Body of pancreas (tissue), 4 donors: ENCODE data around the gene FBXL2. TPM values are rescaled to one million over a fixed set of nuclear protein-coding genes. Genes with fewer than 3 reads are reported as not detected.

Source experiments
- ATAC-seq: fragments of 150-250 bp; one replicate; pipeline ENCODE4 v1.9.1; 2016
- DNase-seq, 4 donors: peaks; one replicate each; pipeline ENCODE4 v3.0.0-alpha.2; 2019
- H3K27ac ChIP-seq, 4 donors: fragments of 200-600 bp; sonication (generic); 1 replicate in 3 of 4; 2 replicates in 1 of 4; pipeline versions ENCODE4 v1.5.1 to v1.6.1; 2016 to 2019; ENCODE audit warnings: mild to moderate bottlenecking in 1 of 4, mixed read lengths in 1 of 4, moderate library complexity in 1 of 4
- H3K27me3 ChIP-seq, 2 donors: fragments of 200-600 bp; sonication (generic); one replicate each; pipeline ENCODE4 v1.6.0; 2016; ENCODE audit warnings: mild to moderate bottlenecking in 1 of 2
- H3K36me3 ChIP-seq, 2 donors: fragments of 200-600 bp; sonication (generic); replicated peaks in 1 of 2; 2 replicates each; pipeline ENCODE4 v1.5.1; 2016; ENCODE audit warnings: low read depth in 2 of 2; ENCODE audit not compliant: insufficient read depth in 1 of 2
- H3K4me1 ChIP-seq: fragments of 200-600 bp; sonication (generic); one replicate; pipeline ENCODE4 v1.6.0; 2016
- H3K4me3 ChIP-seq, 2 donors: fragments of 200-600 bp; sonication (generic); 1 replicate in 1 of 2; 2 replicates in 1 of 2; pipeline ENCODE4 v1.5.1; 2016 to 2019
- H3K9me3 ChIP-seq, 3 donors: fragments of 200-600 bp; sonication (generic); 1 replicate in 2 of 3; 2 replicates in 1 of 3; pipeline ENCODE4 v1.5.1; 2016
- POLR2A ChIP-seq, 3 donors: fragments of 450-650 bp; IDR thresholded peaks; one replicate each; pipeline ENCODE4 v1.6.1; 2016; ENCODE audit warnings: antibody characterized with exemption in 3 of 3, mild to moderate bottlenecking in 2 of 3
- WGBS, 2 donors: methylation state at CpG; one replicate each; pipeline ENCODE4 v1.1.5; 2017; 5-methylcytosine and 5-hydroxymethylcytosine counted together
- intact Hi-C: fragments of 100-400 bp; cut with DNase I; formaldehyde crosslinking; loops from one replicate; pipeline ENCODE4 v1.15.1; 2023
- total RNA-seq, 2 donors: library from RNA; depleted of rRNA; stranded (reverse); fragments of >200 nt; gene quantifications; one replicate each; pipeline ENCODE4 v1.1.0, GENCODE V29; 2016
- TF ChIP-seq, protein P1 (sequence below), 7 experiments: fragments of 450-650 bp in 4 of 7; fragments of 200-600 bp in 3 of 7; sonication (generic) in 3 of 7; IDR thresholded peaks; one replicate each; pipeline ENCODE4 v1.5.1; 2016 to 2019; ENCODE audit warnings: antibody characterized with exemption in 7 of 7

Gene FBXL2
- total RNA-seq, 2 donors from 2014 or later = 5.3 to 6.7 TPM

DNA sequence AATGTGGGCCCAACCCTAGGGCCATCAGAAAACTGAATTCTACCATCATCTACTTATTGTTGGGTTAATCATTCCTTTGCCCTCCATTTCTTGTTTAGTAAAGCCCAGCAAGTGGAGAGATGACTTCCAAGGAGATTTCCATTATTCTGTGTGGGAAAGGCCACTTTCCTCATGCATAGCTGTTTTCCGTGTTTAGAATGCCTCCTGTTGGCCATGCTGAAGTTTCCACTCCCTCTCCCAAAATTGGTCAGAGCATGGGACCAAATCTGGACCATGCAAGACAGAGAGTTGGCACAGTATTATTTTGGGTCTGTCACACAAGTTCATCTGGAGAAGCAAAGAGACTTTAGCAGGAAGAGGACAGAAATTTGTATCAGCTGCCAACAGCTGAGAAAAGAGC lies 43.4 kb upstream of the FBXL2 start:
- intact Hi-C loops = no loop called here
- no peaks in the 10 kb centered on the region for H3K9me3 ChIP-seq
- DNase-seq (no peak), ATAC-seq (no peak)
- TF ChIP-seq, protein P1, sequence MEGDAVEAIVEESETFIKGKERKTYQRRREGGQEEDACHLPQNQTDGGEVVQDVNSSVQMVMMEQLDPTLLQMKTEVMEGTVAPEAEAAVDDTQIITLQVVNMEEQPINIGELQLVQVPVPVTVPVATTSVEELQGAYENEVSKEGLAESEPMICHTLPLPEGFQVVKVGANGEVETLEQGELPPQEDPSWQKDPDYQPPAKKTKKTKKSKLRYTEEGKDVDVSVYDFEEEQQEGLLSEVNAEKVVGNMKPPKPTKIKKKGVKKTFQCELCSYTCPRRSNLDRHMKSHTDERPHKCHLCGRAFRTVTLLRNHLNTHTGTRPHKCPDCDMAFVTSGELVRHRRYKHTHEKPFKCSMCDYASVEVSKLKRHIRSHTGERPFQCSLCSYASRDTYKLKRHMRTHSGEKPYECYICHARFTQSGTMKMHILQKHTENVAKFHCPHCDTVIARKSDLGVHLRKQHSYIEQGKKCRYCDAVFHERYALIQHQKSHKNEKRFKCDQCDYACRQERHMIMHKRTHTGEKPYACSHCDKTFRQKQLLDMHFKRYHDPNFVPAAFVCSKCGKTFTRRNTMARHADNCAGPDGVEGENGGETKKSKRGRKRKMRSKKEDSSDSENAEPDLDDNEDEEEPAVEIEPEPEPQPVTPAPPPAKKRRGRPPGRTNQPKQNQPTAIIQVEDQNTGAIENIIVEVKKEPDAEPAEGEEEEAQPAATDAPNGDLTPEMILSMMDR (IDR thresholded peaks at IDR 0.05) = no peak
- no peak for TF ChIP-seq POLR2A (IDR thresholded peaks at IDR 0.05)
- H3K27ac ChIP-seq = no peak overlapping the region
- WGBS, 2 donors = 78 to 88% methylated on average over 1 of the region's 1 CpG
- no peaks in the 10 kb centered on the region for H3K27me3 ChIP-seq
- H3K4me3 ChIP-seq = no peak overlapping the region
- no peaks in the 10 kb centered on the region for H3K4me1 ChIP-seq
- no peaks in the 10 kb centered on the region for H3K36me3 ChIP-seq

DNA sequence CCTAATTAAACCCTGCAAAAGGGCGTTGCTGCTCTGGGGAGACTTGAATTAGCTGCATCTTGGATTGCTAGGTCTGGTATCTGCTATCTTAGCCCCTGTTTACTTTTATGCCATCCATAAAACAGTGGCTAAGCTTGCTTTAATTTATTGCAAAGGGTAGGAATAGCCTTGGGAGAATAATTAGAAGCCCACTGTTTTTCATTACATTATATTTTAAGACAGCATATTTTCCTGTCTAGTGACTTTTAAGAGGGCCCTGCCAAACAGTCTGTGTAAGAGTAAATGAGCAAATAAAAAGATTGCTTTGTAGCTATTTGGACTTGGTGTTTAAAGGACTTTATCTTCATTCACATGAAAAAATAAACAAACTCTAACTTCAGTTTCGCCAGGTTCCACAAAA lies 41.2 kb upstream of the FBXL2 start:
- H3K9me3 ChIP-seq = no peaks in the 10 kb centered on the region
- H3K27ac ChIP-seq = no peak overlapping the region
- TF ChIP-seq POLR2A (IDR thresholded peaks at IDR 0.05) = no peak
- TF ChIP-seq, protein P1 (IDR thresholded peaks at IDR 0.05) = no peak
- H3K36me3 ChIP-seq = no peaks in the 10 kb centered on the region
- no peak overlapping the region for H3K4me3 ChIP-seq
- ATAC-seq = no peak
- WGBS, 2 donors = 39 to 40% methylated on average over 2 of the region's 2 CpGs
- DNase-seq = no peak
- H3K27me3 ChIP-seq = no peaks in the 10 kb centered on the region
- H3K4me1 ChIP-seq = no peaks in the 10 kb centered on the region
- intact Hi-C loops = no loop called here

DNA sequence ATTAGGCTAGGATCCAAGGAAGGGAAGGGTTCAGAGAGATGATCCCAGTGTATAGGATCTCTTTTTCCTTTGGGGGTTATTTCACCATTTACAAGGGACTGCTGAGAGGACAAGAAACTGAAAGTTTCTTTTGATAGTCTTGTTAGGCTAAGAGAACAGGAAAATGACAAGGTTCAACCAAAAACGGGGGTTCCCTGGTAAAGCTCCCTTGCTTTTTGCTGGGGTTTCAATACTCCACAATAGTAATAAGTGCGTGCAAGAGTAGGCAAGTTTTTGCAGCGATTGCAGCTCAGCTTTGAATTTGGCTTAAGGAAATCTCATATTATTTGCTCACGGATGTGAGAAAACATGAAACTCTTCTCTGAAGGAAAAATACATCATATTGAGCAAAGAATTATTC lies 39.8 kb upstream of the FBXL2 start:
- Histone ChIP-seq H3K4me3 (no peak overlapping the region), H3K4me1 (no peaks in the 10 kb centered on the region), H3K27ac (no peak overlapping the region), H3K27me3 (no peaks in the 10 kb centered on the region), H3K36me3 (no peaks in the 10 kb centered on the region), H3K9me3 (no peaks in the 10 kb centered on the region)
- intact Hi-C loops = no loop called here
- DNase-seq (no peak), ATAC-seq (no peak)
- WGBS, 2 donors = 70 to 74% methylated on average over 4 of the region's 4 CpGs
- TF ChIP-seq POLR2A (IDR thresholded peaks at IDR 0.05) = no peak
- TF ChIP-seq, protein P1 (IDR thresholded peaks at IDR 0.05) = no peak

DNA sequence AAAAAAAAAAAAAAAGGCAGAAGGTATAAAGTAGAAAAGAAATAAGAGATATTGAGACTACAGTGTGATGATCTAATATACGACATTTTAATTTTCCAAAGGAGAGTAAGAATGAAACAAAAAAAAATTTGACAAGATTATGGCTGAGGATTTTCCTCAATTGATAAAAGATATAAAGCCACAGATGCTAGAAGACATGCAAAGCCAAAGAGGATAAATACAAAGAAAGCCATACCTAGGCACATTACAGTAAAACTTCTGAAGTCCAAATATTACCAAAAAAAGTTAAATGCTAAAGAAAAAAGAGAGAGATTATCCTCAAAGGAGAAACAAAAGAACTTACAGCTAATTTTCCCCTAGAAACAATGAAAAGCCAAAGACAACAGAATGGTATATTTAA lies 38.3 kb upstream of the FBXL2 start:
- no peak for ATAC-seq
- no peak for TF ChIP-seq POLR2A (IDR thresholded peaks at IDR 0.05)
- TF ChIP-seq, protein P1 (IDR thresholded peaks at IDR 0.05) = no peak
- intact Hi-C loops = no loop called here
- 79 to 95% methylated on average over 1 of the region's 1 CpG for WGBS, 2 donors
- no peaks in the 10 kb centered on the region for H3K36me3 ChIP-seq
- H3K27ac ChIP-seq = no peak overlapping the region
- no peaks in the 10 kb centered on the region for H3K9me3 ChIP-seq
- H3K4me3 ChIP-seq = no peak overlapping the region
- H3K4me1 ChIP-seq = no peaks in the 10 kb centered on the region
- H3K27me3 ChIP-seq = no peaks in the 10 kb centered on the region
- DNase-seq = no peak

DNA sequence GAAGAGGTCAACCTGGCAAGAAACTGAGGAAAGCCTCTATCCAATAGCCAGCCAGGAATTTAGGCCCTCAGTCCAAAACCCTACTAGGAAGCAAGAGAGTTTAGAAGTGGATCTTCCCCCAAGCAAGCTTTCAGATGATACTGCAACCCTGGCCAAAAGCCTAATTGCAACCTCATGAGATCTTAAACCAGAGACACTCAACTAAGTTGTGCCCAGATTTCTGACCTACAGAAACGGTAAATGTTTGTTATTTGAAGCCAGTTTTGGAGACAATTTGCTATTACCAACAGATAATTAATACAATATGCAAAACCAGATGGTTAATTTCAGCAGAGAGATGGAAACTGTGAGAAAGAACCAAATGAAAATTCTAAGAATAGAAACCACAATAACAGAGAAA lies 37.0 kb upstream of the FBXL2 start:
- Histone ChIP-seq H3K4me1 (no peaks in the 10 kb centered on the region), H3K27me3 (no peaks in the 10 kb centered on the region), H3K9me3 (no peaks in the 10 kb centered on the region), H3K27ac (no peak overlapping the region), H3K4me3 (no peak overlapping the region), H3K36me3 (no peaks in the 10 kb centered on the region)
- WGBS, 2 donors = 39 to 63% methylated on average over 1 of the region's 1 CpG
- ATAC-seq = no peak
- intact Hi-C loops = no loop called here
- DNase-seq = no peak
- TF ChIP-seq, protein P1 (IDR thresholded peaks at IDR 0.05) = no peak
- no peak for TF ChIP-seq POLR2A (IDR thresholded peaks at IDR 0.05)
